22Rv1 (cell line): ENCODE results near the gene TFF2.

Experiments
- ZFX ChIP-seq: fragments of 450-650 bp; IDR thresholded peaks from 2 replicates; pipeline ENCODE4 v1.6.1; 2017; ENCODE audit warnings: antibody characterized with exemption, borderline replicate concordance
- TF ChIP-seq, protein P1 (sequence below): fragments of 450-650 bp; IDR thresholded peaks from 2 replicates; pipeline ENCODE4 v1.5.1; 2017; ENCODE audit warnings: mild to moderate bottlenecking

DNA sequence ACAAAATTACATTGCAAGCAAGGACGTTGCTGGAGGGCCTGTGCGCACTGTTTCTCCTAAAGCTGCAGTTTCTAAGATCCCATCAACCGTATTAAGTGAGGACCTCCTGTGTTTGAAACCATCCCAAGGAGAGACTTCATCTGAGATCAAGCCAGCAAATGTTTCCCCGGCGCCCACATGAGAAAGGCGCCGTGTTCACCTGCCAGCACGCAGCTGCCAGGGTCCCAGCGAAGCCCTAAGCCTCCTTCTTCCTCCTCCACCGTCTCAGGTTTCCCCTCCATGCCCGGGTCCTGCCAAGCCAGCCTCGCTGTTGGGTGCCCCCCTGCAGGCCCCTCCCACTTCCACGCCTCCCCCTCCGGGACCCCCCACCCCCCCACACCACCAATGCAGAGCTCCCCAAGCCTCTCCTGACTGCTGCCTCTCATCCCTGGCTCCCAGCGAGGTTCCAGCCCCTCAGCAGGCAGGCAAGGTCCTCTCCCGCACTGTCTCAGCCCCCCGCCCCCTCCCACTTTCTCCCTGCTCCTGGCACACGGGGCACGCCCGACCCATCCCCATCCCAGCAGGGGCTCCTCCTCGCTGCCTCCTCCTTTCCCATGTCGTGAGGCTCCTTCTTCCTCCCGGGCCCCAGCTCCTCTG is 24.2 kb upstream of the TFF2 start:
- TF ChIP-seq, protein P1, sequence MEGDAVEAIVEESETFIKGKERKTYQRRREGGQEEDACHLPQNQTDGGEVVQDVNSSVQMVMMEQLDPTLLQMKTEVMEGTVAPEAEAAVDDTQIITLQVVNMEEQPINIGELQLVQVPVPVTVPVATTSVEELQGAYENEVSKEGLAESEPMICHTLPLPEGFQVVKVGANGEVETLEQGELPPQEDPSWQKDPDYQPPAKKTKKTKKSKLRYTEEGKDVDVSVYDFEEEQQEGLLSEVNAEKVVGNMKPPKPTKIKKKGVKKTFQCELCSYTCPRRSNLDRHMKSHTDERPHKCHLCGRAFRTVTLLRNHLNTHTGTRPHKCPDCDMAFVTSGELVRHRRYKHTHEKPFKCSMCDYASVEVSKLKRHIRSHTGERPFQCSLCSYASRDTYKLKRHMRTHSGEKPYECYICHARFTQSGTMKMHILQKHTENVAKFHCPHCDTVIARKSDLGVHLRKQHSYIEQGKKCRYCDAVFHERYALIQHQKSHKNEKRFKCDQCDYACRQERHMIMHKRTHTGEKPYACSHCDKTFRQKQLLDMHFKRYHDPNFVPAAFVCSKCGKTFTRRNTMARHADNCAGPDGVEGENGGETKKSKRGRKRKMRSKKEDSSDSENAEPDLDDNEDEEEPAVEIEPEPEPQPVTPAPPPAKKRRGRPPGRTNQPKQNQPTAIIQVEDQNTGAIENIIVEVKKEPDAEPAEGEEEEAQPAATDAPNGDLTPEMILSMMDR: no peak
- no peak for TF ChIP-seq ZFX
